ENCODE measurements around the gene EED.

The EED gene

DNA sequence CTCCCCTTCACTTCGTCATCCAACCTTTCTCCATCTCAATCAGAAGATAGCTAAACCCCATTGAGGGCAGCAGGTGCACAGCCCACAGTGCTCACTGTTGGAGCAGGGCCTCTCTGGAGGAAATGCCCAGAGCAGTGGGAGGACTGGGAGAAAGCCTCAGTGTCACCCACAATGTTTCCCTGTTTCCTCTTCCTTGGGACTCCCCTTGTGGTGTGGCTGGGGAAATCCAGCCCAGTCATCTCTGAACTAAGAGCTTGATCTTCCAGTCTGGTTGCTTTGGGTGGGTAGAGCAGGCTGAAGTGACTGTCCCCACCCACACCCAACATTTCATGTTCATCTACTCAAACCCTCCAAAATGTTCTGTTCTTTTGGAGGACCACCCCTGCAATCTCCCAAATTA, 29.8 kb upstream of the EED start:
- Histone ChIP-seq H3K27me3 (ENCODE audit: insufficient read depth, low read length) (no peaks in the 10 kb centered on the region), H2AFZ (ENCODE audit: low read length) (no peak overlapping the region), H3K36me3 (ENCODE audit: insufficient read depth, low read length) (no peaks in the 10 kb centered on the region), H3K4me3 (ENCODE audit: low read depth, low read length, poor library complexity, severe bottlenecking) (no peak overlapping the region), H4K20me1 (ENCODE audit: insufficient read depth, low read length) (no peaks in the 10 kb centered on the region), H3K9me3 (ENCODE audit: low read length) (no peaks in the 10 kb centered on the region), H3F3A (ENCODE audit: insufficient read depth, low read length) (no peaks in the 10 kb centered on the region), H3K79me2 (ENCODE audit: insufficient read depth, low read length) (no peaks in the 10 kb centered on the region), H3K9me2 (ENCODE audit: low read depth, low read length) (no peaks in the 10 kb centered on the region), H3K9ac (ENCODE audit: low read length) (no peak overlapping the region), H3K4me1 (ENCODE audit: insufficient read depth, low read length, severe bottlenecking) (peaks cover 20% of the 10 kb centered on the region), H3K4me2 (ENCODE audit: low read length) (no peak overlapping the region), H3K27ac (ENCODE audit: low read depth, low read length, poor library complexity, severe bottlenecking) (no peak overlapping the region)
- no peak for TF ChIP-seq EZH2 (IDR thresholded peaks at IDR 0.05; ENCODE audit: borderline replicate concordance, low read length)
- TF ChIP-seq, protein P1, sequence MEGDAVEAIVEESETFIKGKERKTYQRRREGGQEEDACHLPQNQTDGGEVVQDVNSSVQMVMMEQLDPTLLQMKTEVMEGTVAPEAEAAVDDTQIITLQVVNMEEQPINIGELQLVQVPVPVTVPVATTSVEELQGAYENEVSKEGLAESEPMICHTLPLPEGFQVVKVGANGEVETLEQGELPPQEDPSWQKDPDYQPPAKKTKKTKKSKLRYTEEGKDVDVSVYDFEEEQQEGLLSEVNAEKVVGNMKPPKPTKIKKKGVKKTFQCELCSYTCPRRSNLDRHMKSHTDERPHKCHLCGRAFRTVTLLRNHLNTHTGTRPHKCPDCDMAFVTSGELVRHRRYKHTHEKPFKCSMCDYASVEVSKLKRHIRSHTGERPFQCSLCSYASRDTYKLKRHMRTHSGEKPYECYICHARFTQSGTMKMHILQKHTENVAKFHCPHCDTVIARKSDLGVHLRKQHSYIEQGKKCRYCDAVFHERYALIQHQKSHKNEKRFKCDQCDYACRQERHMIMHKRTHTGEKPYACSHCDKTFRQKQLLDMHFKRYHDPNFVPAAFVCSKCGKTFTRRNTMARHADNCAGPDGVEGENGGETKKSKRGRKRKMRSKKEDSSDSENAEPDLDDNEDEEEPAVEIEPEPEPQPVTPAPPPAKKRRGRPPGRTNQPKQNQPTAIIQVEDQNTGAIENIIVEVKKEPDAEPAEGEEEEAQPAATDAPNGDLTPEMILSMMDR (IDR thresholded peaks at IDR 0.05; ENCODE audit: low read length) = no peak

DNA sequence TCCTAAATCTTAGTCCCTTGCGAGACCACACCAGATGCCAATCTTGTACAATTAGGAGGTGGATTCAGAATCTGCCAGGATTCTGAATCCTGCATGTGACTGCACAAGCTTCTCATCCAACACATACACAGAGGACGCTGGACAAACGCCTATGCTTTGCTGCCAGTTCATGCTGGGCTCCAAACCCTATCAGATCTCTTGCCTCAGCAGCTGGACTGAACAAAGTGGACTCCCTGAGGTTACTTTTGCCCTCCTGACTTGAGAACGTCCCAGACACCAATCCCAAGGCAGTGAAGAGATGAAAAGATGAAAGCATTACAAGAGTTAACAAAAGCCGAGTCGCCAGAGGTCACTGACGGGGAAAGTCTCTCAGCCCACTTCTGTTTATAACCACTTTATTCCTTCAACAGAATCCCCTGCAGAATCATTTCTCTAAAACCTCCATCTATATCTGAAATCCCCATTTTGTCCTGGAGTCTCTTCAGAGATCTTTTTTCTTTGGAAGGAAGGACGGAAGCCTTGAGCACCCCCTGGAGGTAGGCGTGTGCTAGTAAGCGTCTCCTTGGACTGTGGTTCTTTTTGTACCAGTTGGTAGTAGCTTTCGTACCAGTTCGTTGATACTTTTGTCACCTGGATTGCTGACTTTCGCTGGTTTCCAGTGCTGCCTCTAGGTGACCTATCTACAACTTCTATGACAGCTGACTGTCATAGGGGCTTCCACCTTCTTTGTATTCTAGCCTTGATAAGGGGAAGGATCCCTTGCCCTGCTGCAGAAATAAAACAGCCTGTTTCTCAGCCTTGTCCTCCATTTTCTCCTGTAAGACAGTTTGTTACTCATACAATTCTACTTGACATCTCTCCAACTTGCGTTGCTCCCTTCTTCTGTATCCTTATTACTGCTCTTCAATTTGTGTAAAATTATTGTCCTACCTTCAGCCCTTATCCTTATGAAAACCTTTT, 26.1 kb upstream of the EED start:
- Histone ChIP-seq H3K36me3 (ENCODE audit: insufficient read depth, low read length) (no peaks in the 10 kb centered on the region), H2AFZ (ENCODE audit: low read length) (peak overlapping the region; percentile 100), H4K20me1 (ENCODE audit: insufficient read depth, low read length) (no peaks in the 10 kb centered on the region), H3K27ac (ENCODE audit: low read depth, low read length, poor library complexity, severe bottlenecking) (peak overlapping the region; percentile 80), H3K9ac (ENCODE audit: low read length) (peak overlapping the region; percentile 63), H3K4me3 (ENCODE audit: low read depth, low read length, poor library complexity, severe bottlenecking) (peak overlapping the region; percentile 57), H3K9me3 (ENCODE audit: low read length) (no peaks in the 10 kb centered on the region), H3K27me3 (ENCODE audit: insufficient read depth, low read length) (no peaks in the 10 kb centered on the region), H3K4me1 (ENCODE audit: insufficient read depth, low read length, severe bottlenecking) (peaks cover 34% of the 10 kb centered on the region), H3K79me2 (ENCODE audit: insufficient read depth, low read length) (no peaks in the 10 kb centered on the region), H3K4me2 (ENCODE audit: low read length) (peak overlapping the region; percentile 83), H3F3A (ENCODE audit: insufficient read depth, low read length) (no peaks in the 10 kb centered on the region), H3K9me2 (ENCODE audit: low read depth, low read length) (no peaks in the 10 kb centered on the region)
- TF ChIP-seq, protein P1 (IDR thresholded peaks at IDR 0.05; ENCODE audit: low read length) = peak; percentile 98
- no peak for TF ChIP-seq EZH2 (IDR thresholded peaks at IDR 0.05; ENCODE audit: borderline replicate concordance, low read length)

DNA sequence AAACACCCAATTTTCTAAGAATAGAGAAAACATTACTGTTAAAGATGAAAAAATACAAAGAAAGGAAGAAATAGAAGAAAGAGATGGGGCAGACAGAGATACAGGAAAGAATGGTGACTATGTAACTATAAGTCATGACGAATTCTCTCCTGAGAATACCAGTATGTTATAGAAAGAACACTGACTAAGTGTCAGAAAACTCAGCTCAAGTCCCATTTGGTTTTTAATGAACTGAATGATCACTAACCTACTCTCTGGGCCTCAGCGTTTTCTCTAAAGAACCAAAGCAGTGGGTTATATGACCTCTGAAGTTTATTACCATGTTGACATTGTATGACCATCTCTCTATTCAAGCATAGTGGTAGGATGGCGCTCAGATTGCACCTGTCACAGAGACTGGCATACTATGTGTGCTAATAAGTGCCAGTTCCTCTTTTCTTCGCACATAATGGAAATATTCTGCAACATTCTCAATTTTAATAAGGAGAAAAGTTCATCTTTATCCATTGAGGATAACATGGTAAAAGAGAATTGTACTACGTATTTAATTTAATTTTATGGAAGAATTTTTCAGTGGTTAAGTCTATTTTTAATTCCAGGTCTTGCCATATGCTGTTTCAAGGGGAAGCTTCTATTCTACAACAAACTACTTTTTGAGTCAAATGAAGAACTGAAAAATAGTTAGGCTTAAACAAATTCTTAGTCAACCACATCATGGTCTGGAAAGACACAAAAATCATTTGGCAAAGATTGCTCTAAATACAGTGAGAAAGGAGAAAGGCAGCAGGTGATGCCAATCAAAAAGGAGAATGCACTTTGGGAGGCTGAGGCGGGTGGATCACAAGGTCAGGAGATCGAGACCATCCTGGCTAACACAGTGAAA, 25.0 kb upstream of the EED start:
- Histone ChIP-seq H3K27ac (ENCODE audit: low read depth, low read length, poor library complexity, severe bottlenecking) (peak overlapping the region; percentile 80), H3K4me2 (ENCODE audit: low read length) (peak overlapping the region; percentile 83), H3F3A (ENCODE audit: insufficient read depth, low read length) (no peaks in the 10 kb centered on the region), H3K9ac (ENCODE audit: low read length) (no peak overlapping the region), H3K9me3 (ENCODE audit: low read length) (no peaks in the 10 kb centered on the region), H3K9me2 (ENCODE audit: low read depth, low read length) (no peaks in the 10 kb centered on the region), H3K4me3 (ENCODE audit: low read depth, low read length, poor library complexity, severe bottlenecking) (no peak overlapping the region), H3K79me2 (ENCODE audit: insufficient read depth, low read length) (no peaks in the 10 kb centered on the region), H3K4me1 (ENCODE audit: insufficient read depth, low read length, severe bottlenecking) (peaks cover 34% of the 10 kb centered on the region), H4K20me1 (ENCODE audit: insufficient read depth, low read length) (no peaks in the 10 kb centered on the region), H3K27me3 (ENCODE audit: insufficient read depth, low read length) (no peaks in the 10 kb centered on the region), H2AFZ (ENCODE audit: low read length) (no peak overlapping the region; the same call in 1 of the 2 replicates), H3K36me3 (ENCODE audit: insufficient read depth, low read length) (no peaks in the 10 kb centered on the region)
- TF ChIP-seq, protein P1 (IDR thresholded peaks at IDR 0.05; ENCODE audit: low read length) = no peak

All from OCI-LY1 (cell line).